Measurements from ENCODE around the gene POP7.

Gene POP7

DNA sequence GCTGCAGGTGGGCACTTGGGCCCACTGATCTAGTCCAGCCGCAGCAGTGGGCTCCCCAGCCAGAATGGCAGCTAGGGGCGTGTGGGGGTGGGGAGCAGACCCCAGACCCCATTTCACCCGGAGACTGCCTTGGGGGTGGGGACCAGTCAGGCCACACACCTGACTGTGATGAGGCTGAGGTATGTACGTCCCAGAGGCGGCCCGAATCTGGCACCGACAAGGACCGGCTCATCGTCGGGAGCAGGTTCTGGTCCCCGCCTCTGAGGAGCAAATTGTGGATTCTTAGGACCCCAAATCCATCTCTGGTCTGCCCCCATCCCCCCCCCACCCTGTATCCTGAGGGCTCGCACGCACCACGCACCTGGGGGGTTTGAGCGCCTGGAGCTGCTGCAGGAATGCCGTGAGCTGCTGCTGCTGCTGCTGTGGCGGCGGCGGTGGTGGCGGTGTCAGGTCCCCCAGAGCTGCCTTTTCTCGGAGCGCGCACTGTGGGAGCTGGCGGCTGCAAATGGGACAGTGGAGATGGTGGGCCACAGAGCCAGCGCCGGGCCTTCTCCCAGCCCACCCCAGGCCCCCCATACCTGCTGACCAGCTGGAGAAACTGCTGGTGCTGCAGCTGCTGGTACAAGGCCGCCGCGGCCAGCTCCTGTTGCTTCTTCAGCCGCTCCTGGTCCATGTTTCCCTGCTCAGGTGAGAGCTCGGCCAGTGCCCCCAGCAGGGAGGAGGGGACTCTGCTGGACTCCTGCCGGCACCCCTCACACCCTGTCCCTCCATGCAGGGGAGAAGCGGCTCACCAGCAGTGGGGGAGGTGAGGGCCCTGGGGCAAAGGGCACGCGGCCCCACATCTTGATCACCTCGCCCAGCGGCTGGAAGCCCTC lies 22.0 kb upstream of the POP7 start:
- Histone ChIP-seq H3K36me3 (ENCODE audit: insufficient read depth, low read length) (peaks cover 90% of the 10 kb centered on the region; the same call in 1 of the 2 replicates), H3K9ac (ENCODE audit: low read depth, low read length, poor library complexity, severe bottlenecking) (no peak overlapping the region), H2AFZ (ENCODE audit: low read length) (no peak overlapping the region), H3K9me2 (replicated peaks; ENCODE audit: low read depth, low read length) (no peaks in the 10 kb centered on the region), H3K4me3 (ENCODE audit: low read length, poor library complexity, severe bottlenecking) (no peak overlapping the region), H4K20me1 (ENCODE audit: insufficient read depth, low read length, poor library complexity, severe bottlenecking) (peaks cover 34% of the 10 kb centered on the region), H3K79me2 (ENCODE audit: insufficient read depth, low read length) (peaks cover 13% of the 10 kb centered on the region), H3K4me2 (ENCODE audit: low read depth, low read length, poor library complexity, severe bottlenecking) (no peak overlapping the region), H3K27me3 (ENCODE audit: insufficient read depth, low read length, poor library complexity, severe bottlenecking) (no peaks in the 10 kb centered on the region), H3K4me1 (ENCODE audit: insufficient read depth, low read length, poor library complexity, severe bottlenecking) (no peaks in the 10 kb centered on the region), H3K9me3 (ENCODE audit: insufficient read depth, low read depth, low read length) (no peaks in the 10 kb centered on the region), H3F3A (ENCODE audit: low read depth) (no peaks in the 10 kb centered on the region; the same call in 1 of the 2 replicates)
- TF ChIP-seq, protein P1, sequence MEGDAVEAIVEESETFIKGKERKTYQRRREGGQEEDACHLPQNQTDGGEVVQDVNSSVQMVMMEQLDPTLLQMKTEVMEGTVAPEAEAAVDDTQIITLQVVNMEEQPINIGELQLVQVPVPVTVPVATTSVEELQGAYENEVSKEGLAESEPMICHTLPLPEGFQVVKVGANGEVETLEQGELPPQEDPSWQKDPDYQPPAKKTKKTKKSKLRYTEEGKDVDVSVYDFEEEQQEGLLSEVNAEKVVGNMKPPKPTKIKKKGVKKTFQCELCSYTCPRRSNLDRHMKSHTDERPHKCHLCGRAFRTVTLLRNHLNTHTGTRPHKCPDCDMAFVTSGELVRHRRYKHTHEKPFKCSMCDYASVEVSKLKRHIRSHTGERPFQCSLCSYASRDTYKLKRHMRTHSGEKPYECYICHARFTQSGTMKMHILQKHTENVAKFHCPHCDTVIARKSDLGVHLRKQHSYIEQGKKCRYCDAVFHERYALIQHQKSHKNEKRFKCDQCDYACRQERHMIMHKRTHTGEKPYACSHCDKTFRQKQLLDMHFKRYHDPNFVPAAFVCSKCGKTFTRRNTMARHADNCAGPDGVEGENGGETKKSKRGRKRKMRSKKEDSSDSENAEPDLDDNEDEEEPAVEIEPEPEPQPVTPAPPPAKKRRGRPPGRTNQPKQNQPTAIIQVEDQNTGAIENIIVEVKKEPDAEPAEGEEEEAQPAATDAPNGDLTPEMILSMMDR (conservative IDR thresholded peaks at IDR 0.05; ENCODE audit: low read length): no peak
- no peak for TF ChIP-seq EZH2phosphoT487 (IDR thresholded peaks at IDR 0.05; ENCODE audit: borderline replicate concordance)

DNA sequence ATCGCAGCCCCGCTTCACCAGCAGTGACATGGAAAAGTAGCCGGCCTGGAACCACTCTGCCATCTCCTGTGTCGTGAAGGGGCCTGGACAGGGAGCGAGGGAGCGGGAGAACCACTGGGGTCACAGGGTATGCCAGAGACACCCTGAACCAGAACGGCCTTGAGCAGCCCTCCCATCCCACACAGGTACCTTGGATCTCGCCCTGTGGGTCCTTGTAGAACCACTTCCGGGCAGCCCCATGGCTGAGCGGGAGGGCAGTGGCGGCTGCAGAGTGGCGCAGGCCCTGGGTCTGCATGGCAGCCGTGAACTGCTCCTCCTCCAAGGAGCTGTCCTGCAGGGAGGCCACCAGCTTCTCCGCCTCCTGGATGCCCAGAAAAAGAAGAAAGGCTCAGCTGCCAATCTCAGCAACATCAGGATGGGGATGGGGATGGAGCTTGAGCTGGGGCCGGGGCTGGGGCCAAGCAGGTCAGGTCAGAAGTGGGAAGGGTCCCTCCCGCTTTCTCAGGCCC lies 21.3 kb upstream of the POP7 start:
- Histone ChIP-seq H3F3A (ENCODE audit: low read depth) (no peaks in the 10 kb centered on the region; the same call in 1 of the 2 replicates), H3K9me3 (ENCODE audit: insufficient read depth, low read depth, low read length) (no peaks in the 10 kb centered on the region), H2AFZ (ENCODE audit: low read length) (no peak overlapping the region), H3K9ac (ENCODE audit: low read depth, low read length, poor library complexity, severe bottlenecking) (no peak overlapping the region), H3K9me2 (replicated peaks; ENCODE audit: low read depth, low read length) (no peaks in the 10 kb centered on the region), H3K4me1 (ENCODE audit: insufficient read depth, low read length, poor library complexity, severe bottlenecking) (peaks cover 2% of the 10 kb centered on the region), H3K4me3 (ENCODE audit: low read length, poor library complexity, severe bottlenecking) (no peak overlapping the region), H3K79me2 (ENCODE audit: insufficient read depth, low read length) (peaks cover 20% of the 10 kb centered on the region), H3K4me2 (ENCODE audit: low read depth, low read length, poor library complexity, severe bottlenecking) (no peak overlapping the region), H3K27me3 (ENCODE audit: insufficient read depth, low read length, poor library complexity, severe bottlenecking) (no peaks in the 10 kb centered on the region), H4K20me1 (ENCODE audit: insufficient read depth, low read length, poor library complexity, severe bottlenecking) (peaks cover 35% of the 10 kb centered on the region), H3K36me3 (ENCODE audit: insufficient read depth, low read length) (peaks cover 83% of the 10 kb centered on the region; the same call in 1 of the 2 replicates)
- TF ChIP-seq EZH2phosphoT487 (IDR thresholded peaks at IDR 0.05; ENCODE audit: borderline replicate concordance): no peak
- TF ChIP-seq, protein P1 (conservative IDR thresholded peaks at IDR 0.05; ENCODE audit: low read length): no peak

GRCh38 chr7:100685049-100685605 lies 20.8 kb upstream of the POP7 start:
- Histone ChIP-seq H3K36me3 (ENCODE audit: insufficient read depth, low read length) (peaks cover 78% of the 10 kb centered on the region; the same call in 1 of the 2 replicates), H3K4me2 (ENCODE audit: low read depth, low read length, poor library complexity, severe bottlenecking) (no peak overlapping the region), H3K4me3 (ENCODE audit: low read length, poor library complexity, severe bottlenecking) (no peak overlapping the region), H2AFZ (ENCODE audit: low read length) (no peak overlapping the region), H3K4me1 (ENCODE audit: insufficient read depth, low read length, poor library complexity, severe bottlenecking) (peaks cover 7% of the 10 kb centered on the region), H3K9ac (ENCODE audit: low read depth, low read length, poor library complexity, severe bottlenecking) (no peak overlapping the region), H3F3A (ENCODE audit: low read depth) (no peaks in the 10 kb centered on the region; the same call in 1 of the 2 replicates), H3K79me2 (ENCODE audit: insufficient read depth, low read length) (peaks cover 25% of the 10 kb centered on the region), H3K9me2 (replicated peaks; ENCODE audit: low read depth, low read length) (no peaks in the 10 kb centered on the region), H3K27me3 (ENCODE audit: insufficient read depth, low read length, poor library complexity, severe bottlenecking) (no peaks in the 10 kb centered on the region), H3K9me3 (ENCODE audit: insufficient read depth, low read depth, low read length) (no peaks in the 10 kb centered on the region), H4K20me1 (ENCODE audit: insufficient read depth, low read length, poor library complexity, severe bottlenecking) (peaks cover 35% of the 10 kb centered on the region)
- TF ChIP-seq EZH2phosphoT487 (IDR thresholded peaks at IDR 0.05; ENCODE audit: borderline replicate concordance): no peak
- TF ChIP-seq, protein P1 (conservative IDR thresholded peaks at IDR 0.05; ENCODE audit: low read length): no peak

Data from Loucy (cell line).